MCF 10A (cell line): ENCODE measurements around the gene DBN1. TPM values are rescaled to one million over a fixed set of nuclear protein-coding genes. Genes with fewer than 3 reads are reported as not detected.

Experiments
- BruUV-seq: library from RNA; stranded (reverse); fragments of 400-500 nt; replicated peaks from 2 replicates; lab custom pipeline; 2021; lab: Mats Ljungman, UMichigan
- CTCF ChIA-PET: fragments of 300-600 bp; sonication (Branson Sonifier 250); formaldehyde crosslinking; extraction: SDS; loops from one replicate; lab custom pipeline; 2021; ENCODE audit warnings: antibody characterized with exemption, inconsistent platforms; lab: Yijun Ruan, JAX
- POLR2A ChIA-PET: fragments of 300-600, 350-650 bp; sonication (Branson Sonifier 250); formaldehyde crosslinking; extraction: SDS; loops from one replicate; lab custom pipeline; 2020; ENCODE audit warnings: antibody characterized with exemption, inconsistent platforms; lab: Yijun Ruan, JAX
- DNase-seq: peaks from one replicate; pipeline ENCODE4 v3.0.0-alpha.2; 2018; ENCODE audit not compliant: unreplicated experiment
- H3K27ac Mint-ChIP-seq: one replicate; pipeline ENCODE4 v1.8.0; 2022; ENCODE audit warnings: mild to moderate bottlenecking, low read depth, mixed read lengths; ENCODE audit not compliant: unreplicated experiment
- H3K27me3 Mint-ChIP-seq: one replicate; pipeline ENCODE4 v1.8.0; 2022; ENCODE audit warnings: mixed read lengths; ENCODE audit not compliant: insufficient read depth, unreplicated experiment
- H3K36me3 Mint-ChIP-seq: one replicate; pipeline ENCODE4 v1.8.0; 2022; ENCODE audit warnings: mild to moderate bottlenecking, moderate library complexity, mixed read lengths; ENCODE audit not compliant: insufficient read depth, unreplicated experiment
- H3K4me1 Mint-ChIP-seq: one replicate; pipeline ENCODE4 v1.8.0; 2022; ENCODE audit warnings: mixed read lengths; ENCODE audit not compliant: insufficient read depth, unreplicated experiment
- H3K4me3 Mint-ChIP-seq: one replicate; pipeline ENCODE4 v1.8.0; 2022; ENCODE audit warnings: mild to moderate bottlenecking, moderate library complexity, mixed read lengths; ENCODE audit not compliant: unreplicated experiment
- H3K9me3 Mint-ChIP-seq: one replicate; pipeline ENCODE4 v1.8.0; 2022; ENCODE audit warnings: mixed read lengths; ENCODE audit not compliant: unreplicated experiment
- CTCF ChIP-seq: fragments of 200-600 bp; IDR thresholded peaks from one replicate; pipeline ENCODE4 v1.8.0; 2022; ENCODE audit warnings: antibody characterized with exemption, mild to moderate bottlenecking; ENCODE audit not compliant: unreplicated experiment
- intact Hi-C: fragments of 100-400 bp; cut with micrococcal nuclease; formaldehyde crosslinking; loops from 2 replicates; pipeline ENCODE4 v1.14.1; 2022
- total RNA-seq: library from RNA; stranded (reverse); gene quantifications from 2 replicates; pipeline ENCODE4 v1.2.3, GENCODE V29; 2022

Gene DBN1
- total RNA-seq, 1 experiment from 2014 or later = 165 TPM

- Mint-ChIP-seq H3K9me3 (no peaks in the 10 kb centered on the region), H3K4me1 (peaks cover 28% of the 10 kb centered on the region), H3K4me3 (no peak overlapping the region), H3K27me3 (no peaks in the 10 kb centered on the region), H3K36me3 (peaks cover 68% of the 10 kb centered on the region), H3K27ac (no peak overlapping the region)
- no peak for TF ChIP-seq CTCF
- no peak for DNase-seq
- ChIA-PET POLR2A (interaction anchor here (0.7 kb wide), 1 partner anchor 17 kb away, joined by 3 read pairs; the partner anchor contains the start of gene PDLIM7), CTCF (interaction anchor here (0.6 to 4.3 kb wide), 5 partner anchors 13 to 1217 kb away, joined by 3 to 42 read pairs (median 3); no protein-coding TSS in a partner anchor)
- intact Hi-C loops = no loop called here
- no TSS peak for BruUV-seq
Measured at GRCh38 chr5:177514541-177514940, 41.1 kb upstream of the DBN1 start.

- no TSS peak for BruUV-seq
- Mint-ChIP-seq H3K4me1 (peaks cover 22% of the 10 kb centered on the region), H3K36me3 (peaks cover 68% of the 10 kb centered on the region), H3K9me3 (no peaks in the 10 kb centered on the region), H3K27me3 (no peaks in the 10 kb centered on the region), H3K27ac (no peak overlapping the region), H3K4me3 (no peak overlapping the region)
- no peak for DNase-seq
- TF ChIP-seq CTCF = no peak
- ChIA-PET POLR2A (no interaction called here), CTCF (interaction anchor here (0.6 to 4.3 kb wide), 2 partner anchors 12 to 21 kb away, joined by 3 to 42 read pairs; no protein-coding TSS in a partner anchor)
- intact Hi-C loops = no loop called here
Measured at GRCh38 chr5:177513500-177513899, 40.1 kb upstream of the DBN1 start.

- H3K36me3 Mint-ChIP-seq = peaks cover 68% of the 10 kb centered on the region
Measured at GRCh38 chr5:177512736-177513380, 39.4 kb upstream of the DBN1 start.

More at GRCh38 chr5:177512736-177513380, 39.4 kb upstream of the DBN1 start:
- ChIA-PET CTCF (interaction anchor here (4.1 kb wide), 1 partner anchor 12 kb away, joined by 51 read pairs; no protein-coding TSS in a partner anchor), POLR2A (no interaction called here)
- Mint-ChIP-seq H3K9me3 (no peaks in the 10 kb centered on the region), H3K27ac (no peak overlapping the region), H3K4me3 (no peak overlapping the region), H3K27me3 (no peaks in the 10 kb centered on the region), H3K4me1 (peaks cover 22% of the 10 kb centered on the region)
- TF ChIP-seq CTCF = no peak
- no TSS peak for BruUV-seq
- intact Hi-C loops = no loop called here
- no peak for DNase-seq
